Myocyte (in vitro differentiated cells): ENCODE results near the gene PRRT2. TPM values are rescaled to one million over a fixed set of nuclear protein-coding genes. Genes with fewer than 3 reads are reported as not detected.
"Not testable (repeated sequence)": the region's sequence is repeated elsewhere in the genome, so short reads cannot be mapped to it uniquely, and the experiment has no call there.

Experiments used
- DNase-seq: peaks from one replicate; pipeline ENCODE4 v3.0.0-alpha.2; 2012; ENCODE audit warnings: low read depth
- polyA plus RNA-seq: library from polyadenylated mRNA; unstranded; fragments of >200 nt; gene quantifications from one replicate; pipeline ENCODE4 v1.2.1, GENCODE V29; 2012; ENCODE audit warnings: missing spikeins
- total RNA-seq: library from RNA; depleted of rRNA; stranded (reverse); fragments of >200 nt; gene quantifications from 2 replicates; pipeline ENCODE4 v1.2.3, GENCODE V29; 2014

The PRRT2 gene
- 0.83 and 3.1 TPM in 2 replicates for total RNA-seq
- polyA plus RNA-seq, result 2.2 TPM

- peak; percentile 56 for DNase-seq
These were observed at the start of gene PRRT2 for GRCh38 chr16:29811896-29812665. Gene PRRT2 (plus strand): TSS chr16:29812193. CDS start chr16:29813055, 862 bp downstream.

GRCh38 chr16:29763326-29763725, 48.7 kb upstream of the PRRT2 start:
- no peak for DNase-seq

DNA sequence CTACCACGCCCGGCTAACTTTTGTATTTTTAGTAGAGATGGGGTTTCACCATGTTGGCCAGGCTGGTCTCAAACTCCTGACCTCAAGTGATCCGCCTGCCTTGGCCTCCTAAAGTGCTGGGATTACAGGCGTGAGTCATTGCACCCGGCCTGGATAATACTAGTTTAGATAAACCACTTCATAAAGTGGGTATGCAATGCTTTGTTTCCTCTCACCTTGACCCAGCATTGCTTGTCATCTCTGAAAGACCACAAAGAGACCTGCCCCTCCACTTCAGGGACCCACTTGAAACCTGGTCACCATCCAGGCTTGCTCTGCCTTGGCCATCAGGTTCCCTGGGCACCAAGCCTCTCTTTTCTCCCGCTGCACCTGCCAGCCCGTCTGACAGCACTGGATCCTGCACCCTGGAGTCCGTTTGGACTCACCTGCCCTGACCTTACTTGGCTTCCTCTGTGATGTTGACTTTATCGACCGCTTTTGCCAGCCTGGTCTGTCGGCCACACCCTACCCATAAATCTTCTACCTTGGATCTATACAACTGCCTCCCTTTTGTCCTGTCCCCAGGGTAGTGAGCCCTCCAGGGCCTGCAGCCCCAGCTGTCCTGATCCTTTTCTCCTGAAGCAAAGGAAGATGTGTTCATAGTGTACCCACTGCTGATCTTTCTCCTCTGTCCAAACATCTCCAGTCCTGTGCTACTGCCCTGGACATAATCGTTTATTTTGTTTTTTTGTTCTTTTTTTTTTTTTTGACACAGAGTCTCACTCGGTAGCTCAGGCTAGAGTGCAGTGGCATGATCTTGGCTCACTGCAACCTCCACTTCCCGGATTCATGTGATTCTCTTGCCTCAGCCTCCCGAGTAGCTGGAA, 46.6 kb upstream of the PRRT2 start:
- DNase-seq, result no peak

DNA sequence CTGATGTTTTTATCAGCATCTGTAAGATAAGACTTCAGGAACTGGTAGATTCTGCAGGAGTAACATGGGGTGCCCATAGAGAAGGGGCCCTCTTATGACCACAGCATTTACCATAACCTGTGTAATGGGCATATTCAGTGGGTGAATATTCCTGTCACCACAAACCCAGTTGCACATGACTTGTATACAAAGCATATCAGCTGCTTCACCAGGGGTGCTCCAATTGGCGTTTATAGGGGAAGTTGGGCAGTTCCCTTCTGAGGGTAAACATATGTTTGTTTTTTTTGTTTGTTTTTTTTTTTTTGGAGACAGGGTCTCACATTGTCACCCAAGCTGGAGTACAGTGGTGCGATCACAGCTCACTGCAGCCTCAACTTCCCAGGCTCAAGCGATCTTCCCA, 45.4 kb upstream of the PRRT2 start:
- DNase-seq, result no peak

DNA sequence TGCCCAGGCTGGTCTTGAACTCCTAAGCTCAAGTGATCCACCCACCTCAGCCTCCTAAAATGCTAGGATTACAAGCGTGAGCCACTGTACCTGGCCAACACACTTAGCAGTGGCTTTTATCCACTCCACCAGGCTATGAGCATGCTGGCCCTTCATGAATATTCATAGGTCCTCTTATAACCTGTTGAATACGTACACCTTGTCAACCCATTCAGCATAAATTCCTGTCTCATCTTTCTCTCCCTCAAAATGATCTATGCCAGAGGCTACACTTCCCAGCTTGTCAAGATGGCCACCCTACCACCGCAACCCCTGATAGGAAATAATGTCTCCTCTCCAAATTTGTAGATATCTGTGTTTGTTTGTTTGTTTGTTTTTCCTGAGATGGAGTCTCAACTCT, 44.9 kb upstream of the PRRT2 start:
- no peak for DNase-seq

DNA sequence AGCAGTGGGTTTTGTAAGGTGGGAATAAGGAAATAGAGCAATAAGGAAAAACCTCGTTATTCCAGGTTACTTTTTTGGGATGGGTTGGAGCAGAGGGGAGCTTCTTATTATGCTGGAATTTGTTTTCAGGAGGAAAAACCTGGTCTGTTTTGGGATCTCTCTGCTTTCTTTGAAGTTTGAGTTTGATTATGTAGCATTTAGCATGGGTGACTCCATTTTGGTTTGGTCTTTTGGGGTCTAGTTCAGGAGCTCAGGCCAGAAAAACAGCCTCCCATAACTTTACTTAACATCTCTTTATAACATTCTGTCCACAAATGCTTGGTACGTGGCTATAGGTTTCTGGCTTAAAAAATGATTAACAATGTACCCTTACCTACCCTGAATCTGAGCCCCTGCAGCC, 42.5 kb upstream of the PRRT2 start:
- no peak for DNase-seq

DNA sequence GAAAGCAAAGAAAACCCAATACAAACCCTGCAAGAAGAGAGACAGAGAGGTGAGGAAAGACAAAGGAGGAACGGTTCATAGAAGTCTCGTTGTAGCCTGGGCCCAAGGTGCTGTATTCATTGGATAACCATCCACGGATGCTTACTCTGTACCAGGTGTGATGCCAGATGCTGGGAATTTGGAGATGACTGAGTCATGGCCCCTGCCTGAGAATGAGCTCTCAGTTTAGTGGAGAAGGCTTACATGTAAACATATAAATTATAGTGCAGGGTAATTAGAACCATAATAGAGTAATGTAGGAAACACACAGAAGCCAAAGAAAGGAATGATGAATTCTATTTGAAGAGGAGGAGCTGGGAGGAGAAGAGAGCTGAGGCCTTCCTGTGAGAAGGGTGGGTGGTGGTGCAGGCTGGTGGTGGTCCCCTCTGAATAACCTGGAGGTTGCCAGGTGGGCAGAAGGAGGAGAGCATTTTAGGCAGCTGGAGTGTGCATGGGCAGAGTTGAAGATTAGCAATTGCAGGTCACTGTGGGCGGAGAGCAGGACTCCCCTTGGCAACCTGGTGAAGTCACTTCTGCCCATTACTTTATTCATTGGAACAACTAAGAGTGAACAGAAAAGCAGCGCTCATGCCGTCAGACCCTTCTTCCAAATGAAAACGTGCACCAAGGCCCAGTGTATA, 41.6 kb upstream of the PRRT2 start:
- DNase-seq, result no peak

- DNase-seq, result not testable (repeated sequence)
These were observed 39.7 kb upstream of the PRRT2 start for GRCh38 chr16:29772330-29772729.

GRCh38 chr16:29774730-29775129, 37.3 kb upstream of the PRRT2 start:
- DNase-seq, result no peak

DNA sequence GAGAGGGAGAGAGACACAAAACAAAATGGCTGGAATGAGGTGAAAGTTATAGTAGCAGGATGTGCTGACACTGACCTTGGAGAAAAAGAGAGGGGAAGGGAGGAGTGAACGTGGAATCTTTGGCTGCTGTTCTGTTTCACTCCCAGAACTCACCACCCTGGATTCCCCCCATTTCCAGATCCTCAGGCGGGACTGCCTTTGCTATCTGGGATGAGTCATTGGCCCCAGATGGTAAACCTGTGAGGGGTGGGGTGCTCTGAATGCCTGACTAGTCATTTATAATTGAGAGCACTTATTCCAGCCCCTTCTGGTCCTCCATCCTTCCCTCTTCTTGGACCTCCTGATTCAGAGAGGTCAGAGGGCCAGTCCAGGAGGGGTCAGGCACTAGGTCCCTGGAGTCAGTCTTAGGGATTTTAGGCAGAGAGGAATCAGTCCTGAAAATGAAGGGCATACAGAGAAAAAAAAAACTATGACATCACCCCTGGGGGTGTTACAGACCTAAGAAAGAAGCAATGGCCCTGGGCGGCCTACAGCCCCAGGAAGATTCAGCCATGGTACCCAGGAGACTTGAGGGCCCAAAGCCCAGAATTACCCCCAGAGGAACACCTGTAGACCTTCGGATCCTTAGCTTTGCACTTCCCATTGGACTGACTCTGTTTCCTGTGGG, 36.1 kb upstream of the PRRT2 start:
- no peak for DNase-seq

DNA sequence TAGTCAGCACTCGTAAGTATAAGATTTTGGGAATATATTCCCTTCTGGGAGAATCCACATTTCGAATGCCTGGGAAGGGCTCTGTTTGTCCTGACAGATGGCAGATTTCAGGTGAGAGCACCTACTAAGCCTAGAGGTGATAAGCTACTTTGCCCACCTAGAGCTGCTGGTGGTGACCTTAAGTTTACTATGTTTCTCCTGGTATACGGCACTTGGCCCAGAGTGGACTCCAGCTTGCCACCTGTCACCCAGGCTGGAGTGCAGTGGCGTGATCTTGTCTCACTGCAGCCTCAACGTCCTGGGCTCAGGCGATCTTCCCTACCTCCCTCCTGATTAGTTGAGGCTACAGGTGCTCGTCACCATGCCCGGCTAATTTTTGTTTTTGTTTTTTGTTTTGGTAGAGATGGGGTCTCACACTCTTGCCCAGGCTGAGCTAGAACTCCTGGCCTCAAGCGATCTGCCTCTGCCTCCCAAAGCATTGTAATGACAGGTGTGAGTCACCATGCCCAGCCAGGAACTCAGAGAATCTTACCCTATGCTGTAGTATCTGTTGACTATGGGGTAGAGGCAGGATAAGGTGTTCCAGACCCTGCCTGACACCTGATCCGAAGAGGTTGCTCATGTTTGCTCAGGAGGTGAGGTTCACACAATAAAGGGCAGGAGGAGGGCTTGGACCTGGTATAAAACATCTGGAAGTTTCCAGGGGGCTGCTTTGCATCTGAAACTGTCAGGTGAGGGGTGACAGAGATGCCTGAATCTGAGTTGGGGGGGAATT, 34.2 kb upstream of the PRRT2 start, which contains the start of gene ZG16:
Gene ZG16 (plus strand): TSS at position 681 of the 775 bp plus-strand sequence. CDS start 1,011 bp downstream, outside the sequence.
- no peak for DNase-seq

- peak; percentile 21 for DNase-seq
These were observed 32.5 kb upstream of the PRRT2 start for GRCh38 chr16:29779474-29779873.

GRCh38 chr16:29783094-29783953, 28.7 kb upstream of the PRRT2 start:
- not testable (repeated sequence) for DNase-seq

GRCh38 chr16:29784157-29784556, 27.8 kb upstream of the PRRT2 start:
- DNase-seq, result no peak

DNA sequence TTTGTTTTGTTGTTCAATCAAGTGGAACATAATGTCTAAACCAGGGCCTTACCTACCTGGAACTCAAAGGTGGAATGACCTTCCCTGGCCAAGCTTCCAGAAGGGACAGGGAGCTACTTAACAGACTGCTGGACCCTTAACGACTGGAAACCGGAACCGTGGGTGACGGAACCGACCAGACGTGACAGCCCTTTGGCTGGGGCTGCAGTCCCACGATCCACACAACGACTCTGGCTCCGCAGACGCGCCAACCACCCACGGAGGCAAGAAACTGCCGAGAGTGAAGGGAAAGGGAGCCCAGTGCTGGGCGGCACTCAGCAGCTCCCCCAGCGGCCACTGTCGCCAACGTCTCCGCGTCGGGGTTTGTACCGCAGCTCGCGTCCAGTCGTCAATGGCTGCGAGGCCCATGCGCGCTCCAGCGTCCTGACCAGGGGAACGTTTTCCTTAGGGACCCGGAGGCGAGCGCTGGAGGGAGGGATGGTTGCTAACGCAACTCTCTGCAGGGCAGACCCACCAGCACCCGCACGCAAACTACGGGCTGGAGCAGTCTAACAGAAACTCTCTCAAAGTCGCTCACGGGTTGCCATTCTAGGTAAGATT, 27.0 kb upstream of the PRRT2 start:
- DNase-seq, result no peak

DNA sequence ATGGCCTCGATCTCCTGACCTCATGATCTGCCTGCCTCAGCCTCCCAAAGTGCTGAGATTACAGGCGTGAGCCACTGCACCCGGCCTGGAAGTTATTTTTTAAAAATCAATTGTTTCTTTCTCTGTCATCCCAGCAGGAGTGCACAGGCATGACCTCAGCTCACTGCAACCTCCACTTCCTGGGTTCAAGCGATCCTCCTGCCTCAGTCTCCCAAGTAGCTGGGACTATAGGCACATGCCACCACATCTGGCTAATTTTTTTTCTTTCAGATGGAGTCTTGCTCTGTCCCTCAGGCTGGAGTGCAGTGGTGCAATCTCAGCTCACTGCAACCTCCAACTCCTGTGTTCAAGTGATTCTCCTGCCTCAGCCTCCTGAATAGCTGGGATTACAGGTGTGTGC, 24.8 kb upstream of the PRRT2 start:
- DNase-seq, result not testable (repeated sequence)

- no peak for DNase-seq
These were observed 22.2 kb upstream of the PRRT2 start for GRCh38 chr16:29789775-29790182.

GRCh38 chr16:29790183-29790948, 21.6 kb upstream of the PRRT2 start, which contains the start of gene KIF22:
Gene KIF22 (plus strand): TSS chr16:29790751. CDS start chr16:29790760, 9 bp downstream.
- DNase-seq, result peak; percentile 98
